HG02588 (cell line): ENCODE data around the gene SCAANT1.

ENCODE experiments used
- ATAC-seq: cut with Tn5 transposase; IDR thresholded peaks from one replicate; pipeline ENCODE4 v1.9.1; 2021; ENCODE audit warnings: mild to moderate bottlenecking, moderate library complexity; ENCODE audit not compliant: unreplicated experiment

SCAANT1 gene

GRCh38 chr3:63911873-63912767 is at the start of gene SCAANT1:
TSS of gene SCAANT1 (minus strand) at chr3:63912383.
- ATAC-seq, result peak; percentile 73

DNA sequence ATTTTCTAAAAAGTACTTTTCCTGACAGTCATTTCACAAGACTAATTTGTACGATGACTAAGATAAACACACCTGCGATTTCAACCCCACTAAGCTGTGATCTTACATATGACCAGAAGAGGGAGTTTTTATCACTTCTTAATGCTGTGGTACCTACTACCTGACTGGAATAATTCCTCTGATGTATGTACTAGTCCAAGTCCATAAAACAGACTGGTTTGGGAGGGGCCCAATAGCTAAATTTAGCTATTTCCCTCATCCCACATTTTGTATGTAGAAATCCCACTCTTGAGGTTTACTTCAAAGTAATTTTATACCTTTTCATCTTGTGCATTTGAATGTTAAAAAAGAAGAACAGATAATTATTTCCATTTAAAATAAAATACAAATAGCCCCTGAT is 49.7 kb upstream of the SCAANT1 start:
- ATAC-seq, result peak; percentile 82

GRCh38 chr3:63960048-63960711 is 48.0 kb upstream of the SCAANT1 start:
- no peak for ATAC-seq

DNA sequence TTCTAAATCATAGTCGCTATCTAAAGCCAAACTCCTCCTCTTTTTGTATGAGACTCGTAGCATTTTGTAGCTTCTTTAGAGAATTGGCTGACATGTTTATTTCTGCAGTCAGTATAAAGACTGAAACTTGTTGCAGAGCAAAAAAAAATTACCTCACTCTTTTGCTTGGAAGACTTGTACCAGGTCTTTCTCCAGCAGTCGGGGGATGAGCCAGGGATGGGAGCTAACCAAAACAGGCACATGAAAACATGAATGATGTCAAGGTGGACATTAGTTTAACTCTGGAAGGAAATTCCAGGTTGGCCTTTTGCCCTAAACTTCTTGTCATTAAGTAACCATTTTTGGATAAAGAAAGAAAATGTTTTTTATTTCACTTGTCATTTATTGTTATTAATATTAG is 47.0 kb upstream of the SCAANT1 start:
- ATAC-seq, result no peak

GRCh38 chr3:63955830-63956545 is 43.8 kb upstream of the SCAANT1 start:
- no peak for ATAC-seq

DNA sequence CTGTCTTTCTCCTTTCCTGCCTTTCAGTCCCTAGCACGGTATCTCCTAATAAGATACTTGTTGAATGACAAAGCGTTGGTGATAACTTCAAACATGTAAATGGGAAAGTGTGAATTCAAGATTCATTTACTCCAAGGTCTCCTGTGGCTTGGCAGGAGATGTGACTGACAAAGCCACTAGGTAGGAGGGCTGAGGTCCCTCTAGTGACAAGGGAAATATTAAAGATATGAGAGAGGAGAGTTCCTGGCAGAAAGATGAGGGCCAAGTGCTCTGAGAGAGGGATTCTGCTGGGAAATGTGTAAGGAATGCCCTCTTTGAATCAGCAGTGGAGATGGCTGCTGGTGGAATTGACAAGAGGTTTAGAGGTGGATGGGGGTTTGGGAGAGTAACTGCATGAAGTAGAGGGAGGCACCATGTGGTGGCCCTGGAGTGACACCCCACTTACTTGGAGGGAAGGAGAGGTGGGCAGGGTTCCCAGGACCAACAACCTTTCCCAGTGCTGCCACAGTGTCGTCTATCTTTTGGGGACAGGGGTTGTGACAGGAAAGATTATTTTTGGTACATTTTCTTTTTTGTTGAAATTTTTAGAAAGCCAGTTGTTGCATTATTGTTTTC is 43.0 kb upstream of the SCAANT1 start:
- no peak for ATAC-seq

DNA sequence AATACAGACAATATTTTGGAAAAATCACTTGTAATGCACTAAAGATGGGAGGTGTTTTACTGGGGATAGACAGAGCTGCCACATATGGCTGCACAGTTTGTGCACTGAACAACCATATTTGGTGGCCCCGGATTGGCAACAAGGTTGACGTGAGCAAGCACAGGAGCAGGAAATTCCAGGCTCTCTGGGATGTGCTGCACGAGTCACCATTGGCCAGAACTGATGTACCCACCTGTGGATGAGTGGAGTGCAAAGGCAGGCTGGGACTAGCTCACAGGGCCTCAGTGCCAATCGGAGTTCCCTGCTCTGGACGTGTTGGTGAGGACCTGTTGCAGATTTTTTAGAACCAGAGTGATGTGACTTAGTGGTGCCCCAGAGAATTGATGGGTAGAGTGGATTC is 42.0 kb upstream of the SCAANT1 start:
- no peak for ATAC-seq

DNA sequence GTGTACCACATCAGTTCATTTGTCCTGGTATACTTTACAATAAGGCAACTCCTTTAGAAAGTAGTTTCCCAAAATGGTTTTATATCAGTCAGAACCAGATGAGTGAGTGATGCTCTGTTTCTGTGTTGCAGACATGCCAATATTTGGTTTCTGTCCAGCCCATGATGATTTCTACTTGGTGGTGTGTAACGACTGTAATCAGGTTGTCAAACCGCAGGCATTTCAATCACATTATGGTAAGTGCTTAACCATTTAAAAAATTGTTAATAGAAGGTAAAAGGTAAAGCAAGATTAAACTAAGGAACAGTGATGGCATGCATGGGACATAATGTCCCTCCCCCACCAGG is 40.0 kb upstream of the SCAANT1 start:
- ATAC-seq, result no peak

- ATAC-seq, result no peak
Measured at GRCh38 chr3:63951492-63952247, 39.5 kb upstream of the SCAANT1 start.

DNA sequence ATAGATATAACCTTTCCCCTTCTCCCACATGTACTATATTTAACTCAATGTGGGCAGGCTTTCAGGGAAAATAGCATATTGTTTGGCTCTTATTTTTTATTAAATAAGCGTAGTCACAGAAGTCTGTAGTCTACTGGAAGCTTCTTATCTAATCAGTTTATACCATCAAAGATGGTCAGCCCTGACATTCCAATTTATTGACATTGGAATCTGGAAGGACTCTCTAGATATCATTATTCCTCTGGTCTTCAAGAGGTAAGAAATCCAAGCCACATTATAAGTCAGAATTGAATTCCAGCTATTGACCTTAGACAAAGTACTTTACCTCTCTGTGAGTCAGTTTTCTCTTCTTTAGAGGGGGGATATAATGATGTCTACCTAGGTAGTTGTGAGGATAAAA is 38.5 kb upstream of the SCAANT1 start:
- no peak for ATAC-seq

DNA sequence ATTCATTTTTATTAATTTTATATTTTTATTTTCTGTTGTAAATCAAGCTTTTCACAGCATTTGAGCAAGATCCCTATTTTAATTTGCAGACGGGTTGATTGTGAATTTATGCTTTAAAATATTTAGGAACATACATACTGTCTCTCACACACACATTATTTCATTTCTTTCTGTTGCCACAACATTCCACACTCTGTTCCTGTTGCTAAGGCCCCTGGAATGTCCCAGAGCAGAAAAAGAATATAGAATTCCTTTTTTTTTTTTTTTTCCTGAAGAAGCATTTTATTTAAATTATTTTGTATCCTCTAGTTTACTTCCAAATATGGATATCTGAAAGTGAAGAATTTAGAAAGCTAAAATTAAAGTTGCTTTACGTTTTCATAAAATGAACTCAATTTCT is 36.8 kb upstream of the SCAANT1 start:
- ATAC-seq, result no peak

DNA sequence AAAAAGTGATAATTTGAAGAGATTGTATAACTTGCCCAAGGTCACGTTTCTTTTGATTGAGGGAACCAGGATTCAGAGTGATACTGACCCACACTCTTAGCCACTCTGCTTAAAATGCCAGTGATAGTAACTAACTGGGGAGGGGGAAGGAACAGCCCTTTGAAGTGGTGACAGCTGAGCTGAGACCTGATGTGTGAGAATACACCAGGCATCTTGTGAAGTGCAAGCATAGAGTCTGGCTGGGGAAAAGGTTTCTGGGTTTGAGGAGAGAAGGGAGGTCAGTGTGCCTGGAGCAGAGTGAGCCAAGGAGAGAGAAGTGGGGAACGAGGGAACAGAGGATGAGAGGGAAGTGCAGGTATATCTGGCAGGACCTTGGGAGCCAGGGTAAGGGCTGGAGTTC is 35.4 kb upstream of the SCAANT1 start:
- no peak for ATAC-seq

DNA sequence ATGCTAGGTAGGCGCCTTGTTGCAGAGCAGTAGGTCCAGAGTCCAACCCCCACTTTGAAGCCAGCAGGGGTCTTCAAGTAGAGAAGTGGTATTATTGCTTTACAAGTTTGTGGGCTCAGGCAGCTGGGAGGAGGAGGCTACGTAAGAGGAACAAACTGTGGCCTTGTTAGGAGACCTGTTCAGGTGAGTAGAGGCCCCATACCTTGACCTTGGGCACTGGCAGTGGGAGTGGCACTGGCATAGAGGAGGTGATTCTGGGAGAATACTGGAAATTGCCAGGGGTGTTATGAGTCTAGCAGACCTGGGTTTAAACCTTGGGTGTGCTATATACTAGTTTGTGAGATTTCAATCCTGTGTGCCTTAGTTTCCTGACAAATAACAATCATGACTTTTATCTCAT is 34.6 kb upstream of the SCAANT1 start:
- ATAC-seq, result no peak

DNA sequence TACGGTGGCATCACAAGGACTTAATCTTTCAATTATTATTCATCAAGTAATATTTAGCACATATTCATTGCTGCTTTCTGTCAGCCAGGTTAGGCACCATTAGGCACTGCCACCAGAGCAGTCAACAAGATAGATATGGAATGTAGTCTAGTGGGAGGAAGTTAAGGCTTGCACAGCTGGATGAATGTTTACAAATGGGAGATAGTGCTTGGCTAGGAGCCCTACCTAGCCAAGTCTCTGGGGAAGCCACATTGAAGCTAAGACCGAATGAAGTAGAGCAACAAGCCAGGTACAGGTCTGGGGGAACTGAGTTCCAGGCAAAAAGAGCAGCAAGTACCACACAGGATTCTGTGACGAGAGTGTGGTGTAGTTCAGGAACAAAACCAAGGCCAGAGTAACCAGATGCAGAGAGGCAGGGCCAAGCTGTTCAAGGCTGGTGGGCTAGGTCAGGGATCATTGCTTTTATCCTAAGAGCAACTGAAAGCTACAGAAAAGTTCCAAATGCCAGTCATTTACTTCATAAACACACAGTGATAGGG is 33.4 kb upstream of the SCAANT1 start:
- no peak for ATAC-seq

DNA sequence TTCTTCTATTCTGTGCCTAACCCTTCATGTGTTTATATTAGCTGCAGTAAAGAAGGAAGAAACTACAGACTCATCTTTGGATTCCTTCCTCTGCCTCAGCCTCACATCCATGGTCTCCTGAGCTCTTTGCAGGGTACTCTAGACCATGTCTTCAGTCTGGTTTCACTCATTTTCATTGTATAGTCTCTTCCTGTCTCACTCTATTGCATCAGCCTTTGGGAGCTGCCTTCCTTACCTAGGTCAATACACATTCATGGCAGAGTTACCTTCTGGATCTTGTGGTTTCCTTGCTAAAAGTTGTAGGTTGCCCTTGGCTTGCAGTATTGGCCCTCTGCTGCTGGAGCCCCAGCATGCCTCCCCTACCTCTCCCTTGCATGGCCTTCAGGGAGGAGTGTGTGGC is 31.5 kb upstream of the SCAANT1 start:
- ATAC-seq, result no peak

DNA sequence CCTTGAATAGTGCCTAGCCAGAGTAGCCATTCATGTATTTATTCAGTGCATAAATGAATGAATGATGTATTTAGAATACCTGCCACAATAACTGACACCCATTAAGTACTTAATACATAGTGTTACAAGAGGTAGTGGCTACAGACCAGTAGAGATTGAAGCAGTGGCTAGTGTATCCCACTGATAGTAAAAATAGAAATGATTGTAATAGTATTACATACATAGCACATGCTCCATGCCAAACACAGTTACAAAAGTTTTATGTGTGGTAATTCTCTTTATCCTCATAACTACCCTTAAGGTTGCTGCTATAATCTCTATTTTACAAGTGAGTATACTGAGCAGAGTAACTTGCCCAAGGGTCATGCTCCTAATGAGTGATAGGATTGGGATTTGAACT is 30.3 kb upstream of the SCAANT1 start:
- no peak for ATAC-seq

- no peak for ATAC-seq
Measured at GRCh38 chr3:63940389-63940757, 28.2 kb upstream of the SCAANT1 start.

DNA sequence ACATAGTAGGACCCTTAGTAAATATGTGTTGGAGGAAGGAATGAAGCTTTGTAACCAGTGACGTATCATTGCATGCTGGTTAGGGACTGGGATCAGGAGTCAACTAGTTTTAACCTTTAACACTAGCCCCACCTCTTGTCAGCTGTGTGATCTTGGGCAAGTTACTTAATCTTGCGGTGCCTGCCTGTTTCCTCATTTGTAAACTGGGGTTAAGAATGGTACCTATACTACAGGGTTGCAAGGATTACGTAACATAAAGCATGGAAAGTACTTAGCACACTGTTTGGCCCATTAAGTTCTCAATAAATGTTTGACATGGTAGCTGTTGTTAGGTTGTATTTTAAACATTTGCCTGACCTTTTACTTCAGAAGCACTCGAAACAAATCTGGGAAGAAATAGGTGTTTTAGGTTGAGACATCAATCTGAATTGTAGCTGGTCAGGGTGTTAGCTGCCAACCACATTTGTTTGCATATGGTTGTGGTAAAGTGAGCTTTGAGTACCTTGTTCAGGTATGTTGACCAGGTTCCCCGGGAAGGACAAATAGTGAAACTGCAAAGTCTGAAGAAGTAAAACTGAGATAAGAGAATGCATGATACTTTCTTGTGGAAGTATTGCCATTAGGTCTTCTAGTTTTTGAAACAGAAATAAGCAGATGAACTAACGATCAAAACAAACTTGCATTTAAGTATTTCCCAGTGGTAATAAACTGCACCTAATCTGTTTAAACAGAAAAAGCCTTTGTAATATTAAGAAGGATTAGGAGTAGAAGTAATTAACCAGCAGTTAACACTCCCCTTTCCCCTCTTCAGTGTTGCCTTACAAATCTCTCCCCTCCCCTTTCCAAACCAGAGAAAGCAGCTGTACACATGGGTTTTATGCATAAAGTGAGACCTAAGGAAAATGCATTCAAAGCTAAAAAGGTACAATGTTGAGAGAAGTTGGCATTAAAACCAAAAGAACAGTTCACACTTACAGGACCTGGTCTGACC is 25.8 kb upstream of the SCAANT1 start:
- ATAC-seq, result peak; percentile 71

DNA sequence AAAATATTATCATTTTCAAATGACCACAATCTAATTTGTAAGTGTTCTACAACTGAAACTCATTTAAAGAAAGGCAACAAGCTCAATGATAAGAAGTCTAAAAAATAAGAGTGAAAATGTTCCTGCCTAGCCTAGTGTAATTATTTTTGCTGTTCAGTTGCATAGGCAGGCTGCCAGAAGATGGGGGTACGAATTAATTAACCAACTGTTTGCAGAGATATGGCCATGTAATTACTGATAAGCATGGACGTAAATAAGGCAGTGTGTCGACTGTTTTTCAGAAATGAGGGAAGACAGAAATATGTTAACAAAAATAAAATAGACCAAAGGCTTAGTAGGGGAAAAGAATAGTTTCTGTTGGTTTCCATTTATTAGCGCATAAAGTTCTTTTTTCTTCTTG is 24.7 kb upstream of the SCAANT1 start:
- no peak for ATAC-seq
